Duodenal mucosa (tissue), 2 donors: ENCODE data around the gene QRICH2.
"Not testable (repeated sequence)": the region's sequence is repeated elsewhere in the genome, so short reads cannot be mapped to it uniquely, and the experiment has no call there.

Experiments
- H3K27ac ChIP-seq: one replicate; pipeline ENCODE4 v1.7.0; 2013; ENCODE audit warnings: low read depth, low read length
- H3K27me3 ChIP-seq, 2 donors: one replicate each; pipeline ENCODE4 v1.7.0; 2013; ENCODE audit warnings: low read length in 2 of 2, control low read depth in 1 of 2; ENCODE audit not compliant: insufficient read depth in 2 of 2, control insufficient read depth in 1 of 2
- H3K36me3 ChIP-seq, 2 donors: one replicate each; pipeline ENCODE4 v1.7.0; 2013; ENCODE audit warnings: low read length in 2 of 2, control low read depth in 1 of 2; ENCODE audit not compliant: insufficient read depth in 2 of 2, control insufficient read depth in 1 of 2
- H3K4me1 ChIP-seq, 2 donors: one replicate each; pipeline ENCODE4 v1.7.0; 2013; ENCODE audit warnings: low read length in 2 of 2, control low read depth in 1 of 2; ENCODE audit not compliant: insufficient read depth in 2 of 2, control insufficient read depth in 1 of 2
- H3K4me3 ChIP-seq, 2 donors: one replicate each; pipeline ENCODE4 v1.7.0; 2013; ENCODE audit warnings: low read length in 2 of 2, low read depth in 1 of 2
- H3K9ac ChIP-seq, 2 donors: one replicate each; pipeline ENCODE4 v1.7.0; 2013; ENCODE audit warnings: low read length in 2 of 2, low read depth in 1 of 2
- H3K9me3 ChIP-seq, 2 donors: one replicate each; pipeline ENCODE4 v1.7.0; 2013; ENCODE audit warnings: low read length in 2 of 2, control low read depth in 1 of 2; ENCODE audit not compliant: control insufficient read depth in 1 of 2

QRICH2 gene

GRCh38 chr17:76238847-76239537 is 69.1 kb downstream of the QRICH2 start:
- no peak overlapping the region for H3K27ac ChIP-seq
- H3K36me3 ChIP-seq = no peaks in the 10 kb centered on the region
- no peaks in the 10 kb centered on the region for H3K27me3 ChIP-seq
- H3K9me3 ChIP-seq = no peaks in the 10 kb centered on the region
- peak overlapping the region in 1 of 2 donors; percentile 62 for H3K9ac ChIP-seq
- peaks cover 7 to 20% of the 10 kb centered on the region in 2 donors for H3K4me1 ChIP-seq
- peak overlapping the region; percentile 58 to 69 for H3K4me3 ChIP-seq

- Histone ChIP-seq H3K9me3 (no peaks in the 10 kb centered on the region), H3K27me3 (no peaks in the 10 kb centered on the region), H3K36me3 (no peaks in the 10 kb centered on the region), H3K4me3 (no peak overlapping the region), H3K27ac (no peak overlapping the region), H3K9ac (no peak overlapping the region), H3K4me1 (peaks cover 7 to 20% of the 10 kb centered on the region in 2 donors)
Observed at GRCh38 chr17:76237859-76238313, 70.2 kb downstream of the QRICH2 start.

GRCh38 chr17:76236603-76237002 is 71.5 kb downstream of the QRICH2 start:
- H3K27me3 ChIP-seq = no peaks in the 10 kb centered on the region
- no peak overlapping the region for H3K9ac ChIP-seq
- H3K4me1 ChIP-seq = peaks cover 7 to 14% of the 10 kb centered on the region in 2 donors
- H3K36me3 ChIP-seq = no peaks in the 10 kb centered on the region
- H3K4me3 ChIP-seq = no peak overlapping the region
- no peak overlapping the region for H3K27ac ChIP-seq
- no peaks in the 10 kb centered on the region for H3K9me3 ChIP-seq

GRCh38 chr17:76235883-76236282 is 72.2 kb downstream of the QRICH2 start:
- H3K36me3 ChIP-seq = no peaks in the 10 kb centered on the region
- H3K27me3 ChIP-seq = no peaks in the 10 kb centered on the region
- no peak overlapping the region for H3K4me3 ChIP-seq
- H3K4me1 ChIP-seq = peaks cover 0 to 7% of the 10 kb centered on the region in 2 donors
- H3K9ac ChIP-seq = no peak overlapping the region
- H3K27ac ChIP-seq = no peak overlapping the region
- H3K9me3 ChIP-seq = no peaks in the 10 kb centered on the region

- H3K4me3 ChIP-seq = no peak overlapping the region
- H3K9ac ChIP-seq = no peak overlapping the region
- H3K9me3 ChIP-seq = no peaks in the 10 kb centered on the region
- no peak overlapping the region for H3K27ac ChIP-seq
- peaks cover 0 to 5% of the 10 kb centered on the region in 2 donors for H3K4me1 ChIP-seq
- H3K27me3 ChIP-seq = no peaks in the 10 kb centered on the region
- no peaks in the 10 kb centered on the region for H3K36me3 ChIP-seq
Observed at GRCh38 chr17:76234354-76234679, 73.8 kb downstream of the QRICH2 start.

GRCh38 chr17:76233588-76234353 is 74.3 kb downstream of the QRICH2 start:
- Histone ChIP-seq H3K4me1 (peaks cover 0 to under 1% of the 10 kb centered on the region in 2 donors), H3K9me3 (no peaks in the 10 kb centered on the region), H3K36me3 (no peaks in the 10 kb centered on the region), H3K9ac (no peak overlapping the region), H3K27me3 (no peaks in the 10 kb centered on the region), H3K4me3 (no peak overlapping the region), H3K27ac (no peak overlapping the region)

- no peak overlapping the region for H3K27ac ChIP-seq
- H3K9me3 ChIP-seq = no peaks in the 10 kb centered on the region
- H3K4me1 ChIP-seq = no peaks in the 10 kb centered on the region
- no peaks in the 10 kb centered on the region for H3K36me3 ChIP-seq
- no peak overlapping the region for H3K9ac ChIP-seq
- H3K27me3 ChIP-seq = no peaks in the 10 kb centered on the region
- no peak overlapping the region for H3K4me3 ChIP-seq
Observed at GRCh38 chr17:76232342-76232741, 75.7 kb downstream of the QRICH2 start.

DNA sequence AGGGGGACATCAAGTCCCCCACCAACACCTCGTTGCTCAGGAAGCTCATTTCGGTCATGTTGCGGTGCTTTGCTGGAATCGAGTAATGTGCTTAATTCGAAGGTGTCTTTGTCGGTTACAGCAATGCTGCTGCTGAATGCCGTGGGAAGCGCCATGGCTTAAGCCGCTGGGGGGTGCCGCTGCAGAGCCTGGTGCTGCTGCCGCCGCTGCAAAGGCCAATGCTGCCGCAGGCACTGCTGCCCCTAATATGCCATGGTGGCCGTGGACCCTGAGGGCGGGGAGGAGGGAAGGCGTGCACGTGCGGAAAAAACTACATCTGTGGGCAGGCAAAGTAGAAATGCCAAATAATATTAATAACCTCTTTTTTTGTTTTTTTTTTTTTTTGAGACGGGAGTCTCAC is 81.3 kb downstream of the QRICH2 start:
- H3K36me3 ChIP-seq, H3K4me1 ChIP-seq, H3K9ac ChIP-seq, H3K27me3 ChIP-seq, H3K9me3 ChIP-seq, H3K27ac ChIP-seq, H3K4me3 ChIP-seq: not testable (repeated sequence)

- not testable (repeated sequence) for H3K36me3 ChIP-seq, H3K27ac ChIP-seq, H3K4me3 ChIP-seq, H3K9me3 ChIP-seq, H3K4me1 ChIP-seq, H3K9ac ChIP-seq, H3K27me3 ChIP-seq
Observed at GRCh38 chr17:76225373-76226086, 82.5 kb downstream of the QRICH2 start.
